HepG2 (cell line): ENCODE results near the gene MCRIP2. TPM values are rescaled to one million over a fixed set of nuclear protein-coding genes. Genes with fewer than 3 reads are reported as not detected.

Source experiments
- EHMT2 ChIP-seq: fragments of 200-600 bp; sonication (generic); IDR thresholded peaks from 2 replicates; pipeline ENCODE4 v1.7.0; 2017; ENCODE audit warnings: antibody characterized with exemption, low read depth, low read length, borderline replicate concordance
- ELK4 ChIP-seq: sonication (generic); formaldehyde crosslinking; IDR thresholded peaks from 2 replicates; pipeline ENCODE4 v1.9.0; 2021; ENCODE audit warnings: missing genetic modification reagents, borderline replicate concordance
- FOSL1 ChIP-seq: sonication (generic); formaldehyde crosslinking; IDR thresholded peaks from 2 replicates; pipeline ENCODE4 v1.9.0; 2021; ENCODE audit warnings: missing genetic modification reagents, borderline replicate concordance
- GABPA ChIP-seq, 2 experiments: IDR thresholded peaks; 2 replicates each; pipeline ENCODE4 v1.6.1; 2011 to 2016; ENCODE audit warnings: low read depth in 2 of 2, low read length in 1 of 2, missing biosample characterization in 1 of 2, missing genetic modification characterization in 1 of 2
- GTF3A ChIP-seq: sonication (generic); formaldehyde crosslinking; conservative IDR thresholded peaks from 2 replicates; pipeline ENCODE4 v1.4.0; 2020; ENCODE audit warnings: mild to moderate bottlenecking, missing genetic modification reagents
- HIC2 ChIP-seq: sonication (generic); formaldehyde crosslinking; IDR thresholded peaks from 2 replicates; pipeline ENCODE4 v1.9.0; 2022; ENCODE audit warnings: low read depth, missing genetic modification reagents
- NFKB2 ChIP-seq: sonication (generic); formaldehyde crosslinking; IDR thresholded peaks from 2 replicates; pipeline ENCODE4 v1.4.0; 2020; ENCODE audit warnings: missing genetic modification reagents, borderline replicate concordance
- PBX3 ChIP-seq: sonication (generic); formaldehyde crosslinking; IDR thresholded peaks from 2 replicates; pipeline ENCODE4 v1.8.1; 2023; ENCODE audit warnings: missing genetic modification reagents, inconsistent platforms, borderline replicate concordance
- SNAPC5 ChIP-seq: sonication (generic); formaldehyde crosslinking; IDR thresholded peaks from 2 replicates; pipeline ENCODE4 v1.8.1; 2023; ENCODE audit warnings: mild to moderate bottlenecking, missing genetic modification reagents, borderline replicate concordance
- ZFP36 ChIP-seq: fragments of 150-350 bp; IDR thresholded peaks from 2 replicates; pipeline ENCODE4 v1.6.1; 2018; ENCODE audit warnings: borderline replicate concordance, low read length, low read depth; ENCODE audit not compliant: partially characterized antibody
- ZNF20 ChIP-seq: sonication (generic); formaldehyde crosslinking; IDR thresholded peaks from 2 replicates; pipeline ENCODE4 v1.4.0; 2020; ENCODE audit warnings: mild to moderate bottlenecking, moderate library complexity, missing genetic modification reagents
- ZNF207 ChIP-seq: fragments of 450-650 bp; IDR thresholded peaks from 2 replicates; pipeline ENCODE4 v1.6.1; 2016; ENCODE audit warnings: antibody characterized with exemption, borderline replicate concordance
- ZNF598 ChIP-seq: sonication (generic); formaldehyde crosslinking; IDR thresholded peaks from 2 replicates; pipeline ENCODE4 v1.5.1; 2020; ENCODE audit warnings: mild to moderate bottlenecking, missing genetic modification reagents, borderline replicate concordance
- ZNF607 ChIP-seq: sonication (generic); formaldehyde crosslinking; IDR thresholded peaks from 2 replicates; pipeline ENCODE4 v1.5.1; 2020; ENCODE audit warnings: missing genetic modification reagents, mild to moderate bottlenecking, borderline replicate concordance
- ZNF7 ChIP-seq: IDR thresholded peaks from 2 replicates; pipeline ENCODE4 v1.6.1; 2016; ENCODE audit warnings: missing biosample characterization, missing genetic modification reagents
- ZNF713 ChIP-seq: sonication (generic); formaldehyde crosslinking; IDR thresholded peaks from 2 replicates; pipeline ENCODE4 v1.4.0; 2020; ENCODE audit warnings: mild to moderate bottlenecking, missing genetic modification reagents
- ZNF740 ChIP-seq: sonication (generic); formaldehyde crosslinking; IDR thresholded peaks from 2 replicates; pipeline ENCODE4 v1.4.0; 2020; ENCODE audit warnings: missing genetic modification reagents
- ZNF770 ChIP-seq: sonication (generic); formaldehyde crosslinking; IDR thresholded peaks from 2 replicates; pipeline ENCODE4 v1.5.0; 2020; ENCODE audit warnings: mild to moderate bottlenecking, missing genetic modification reagents
- polyA plus RNA-seq, 8 experiments: library from polyadenylated mRNA; depleted of rRNA in 3 of 8; stranded (reverse) in 7 of 8; unstranded in 1 of 8; fragments of >200 nt; fragmentation: Illumina TruSeq in 4 of 8; extraction: Trizol in 4 of 8; gene quantifications; 2 replicates each; pipeline versions ENCODE4 v1.2.1 to v1.2.3, GENCODE V29; 2011 to 2016; ENCODE audit warnings: low read depth in 4 of 8, missing spikeins in 1 of 8, mixed read lengths in 1 of 8; ENCODE audit not compliant: insufficient read depth in 1 of 8
- total RNA-seq, 5 experiments: library from RNA; depleted of rRNA; stranded (reverse); fragments of >200 nt; fragmentation: Illumina TruSeq; extraction: Trizol; gene quantifications; 2 replicates each; pipeline ENCODE4 v1.2.3, GENCODE V29; 2016; ENCODE audit warnings: low read depth in 1 of 5

The MCRIP2 gene
- total and polyA plus RNA-seq, 2 of the 13 experiments (the other 11 are each of a cell fraction or from before 2014, with no cell fraction given): 39.6 to 76.7 TPM

GRCh38 chr16:680967-681745, 39.5 kb downstream of the MCRIP2 start (continued):
- TF ChIP-seq ELK4 (CRISPR knock-in tag) (no peak), ZNF713 (0 out of 2 replicates have a peak, but pooled peaks have one; percentile 33), FOSL1 (no peak), ZNF740 (no peak), SNAPC5 (no peak), ZNF20 (CRISPR knock-in tag) (no peak), ZNF7 (CRISPR knock-in tag) (no peak), ZNF607 (no peak), ZNF770 (CRISPR knock-in tag) (no peak), HIC2 (CRISPR knock-in tag) (no peak), ZFP36 (no peak), GTF3A (CRISPR knock-in tag) (no peak), ZNF207 (no peak), NFKB2 (CRISPR knock-in tag) (no peak; the same call in 1 of the 2 replicates), EHMT2 (no peak), PBX3 (CRISPR knock-in tag) (no peak), GABPA (IDR thresholded peaks at IDR 0.05; ENCODE audit: low read depth, low read length) (no peak; the same call in 1 of the 2 replicates), GABPA (CRISPR knock-in tag; IDR thresholded peaks at IDR 0.05; ENCODE audit: low read depth) (peak; percentile 54; the same call in 1 of the 2 replicates), ZNF598 (no peak)
